Right ventricle myocardium superior (tissue), 1 donor: Measurements from ENCODE around the gene CHEK1. TPM values are rescaled to one million over a fixed set of nuclear protein-coding genes. Genes with fewer than 3 reads are reported as not detected.
"Not testable (repeated sequence)": the region's sequence is repeated elsewhere in the genome, so short reads cannot be mapped to it uniquely, and the experiment has no call there.

ENCODE experiments used
- ATAC-seq: fragments of 200-7000 bp; cut with Tn5 transposase; one replicate; pipeline ENCODE4 v1.9.1; 2020; ENCODE audit warnings: mild to moderate bottlenecking; ENCODE audit not compliant: poor library complexity
- DNase-seq: peaks from one replicate; pipeline ENCODE4 v3.0.0-alpha.2; 2020
- intact Hi-C: fragments of 100-400 bp; cut with DNase I; formaldehyde crosslinking; loops from one replicate; pipeline ENCODE4 v1.11.2; 2022
- long read RNA-seq: library from polyadenylated mRNA; unstranded; transcript quantifications from one replicate; pipeline ENCODE4 v2.0.0, GENCODE V29; 2021
- total RNA-seq: library from RNA; stranded (reverse); fragmentation: NEBNext Ultra II Directional; extraction: Animal tissue kit (Norgen Biotek cat#: 25700); gene quantifications from one replicate; pipeline ENCODE4 v1.2.1, GENCODE V29; 2021
- donor health status: DM: no; HTN: yes; CAD: no; lungs with severe emphysema.

CHEK1 gene
- 0.83 TPM for total RNA-seq
- long read RNA-seq = 0 reads

DNA sequence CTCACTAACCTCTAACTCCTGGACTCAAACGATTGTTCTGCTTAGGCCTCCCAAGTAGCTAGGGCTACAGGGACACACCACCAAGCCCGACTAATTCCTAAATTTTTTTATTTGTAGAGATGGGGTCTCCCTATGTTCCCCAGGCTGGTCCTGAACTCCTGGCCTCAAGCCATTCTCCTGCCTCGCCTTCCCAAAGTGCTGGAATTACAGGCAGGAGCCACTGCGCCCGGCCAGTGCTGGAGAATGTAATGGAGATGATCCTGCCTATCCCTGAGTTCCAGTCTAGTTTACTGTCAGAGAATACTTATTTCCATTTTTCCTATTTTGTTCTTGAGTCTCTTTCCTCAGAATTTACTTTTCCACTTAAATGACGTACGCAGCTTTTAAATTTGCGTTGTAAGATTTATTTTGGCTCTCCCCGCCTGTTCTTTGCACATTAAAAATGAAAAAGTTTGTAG lies at the start of gene CHEK1:
TSS of gene CHEK1 (plus strand) at position 408 of the 458 bp plus-strand sequence. CDS start 1,606 bp downstream, outside the sequence.
- ATAC-seq (no peak), DNase-seq (no peak)
- intact Hi-C loops = loop anchor here (10.0 kb wide), 2 partner anchors 50 to 250 kb away; no protein-coding TSS in a partner anchor

DNA sequence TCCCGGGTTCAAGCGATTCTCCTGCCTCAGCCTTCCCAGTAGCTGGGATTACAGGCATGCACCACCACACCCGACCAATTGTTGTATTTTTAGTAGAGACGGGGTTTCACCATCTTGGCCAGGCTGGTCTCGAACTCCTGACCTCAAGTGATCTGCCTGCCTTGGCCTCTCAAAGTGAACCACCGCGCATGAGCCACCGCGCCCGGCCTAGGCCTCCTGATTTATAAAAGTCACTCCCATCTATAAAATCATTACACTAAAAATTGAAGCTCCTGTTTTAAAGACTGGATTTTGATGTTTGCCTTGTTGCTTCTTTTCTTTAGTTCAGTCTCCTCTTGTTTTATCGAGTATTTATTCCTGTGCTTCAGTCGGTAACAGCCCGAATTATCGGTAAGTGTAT lies 47.8 kb upstream of the CHEK1 start:
- intact Hi-C loops = loop anchor here (10.0 kb wide), 1 partner anchor 48 kb away; the partner anchor contains the start of gene CHEK1
- not testable (repeated sequence) for ATAC-seq, DNase-seq

- ATAC-seq (no peak), DNase-seq (no peak)
- intact Hi-C loops = loop anchor here (10.0 kb wide), 1 partner anchor 46 kb away; the partner anchor contains the start of gene CHEK1
Measured at GRCh38 chr11:125578783-125579182, 46.2 kb upstream of the CHEK1 start.

- ATAC-seq (no peak), DNase-seq (no peak)
- intact Hi-C loops = loop anchor here (10.0 kb wide), 1 partner anchor 45 kb away; the partner anchor contains the start of gene CHEK1
Measured at GRCh38 chr11:125579811-125580210, 45.2 kb upstream of the CHEK1 start.

- ATAC-seq (no peak), DNase-seq (no peak)
- intact Hi-C loops = no loop called here
Measured at GRCh38 chr11:125583496-125583895, 41.5 kb upstream of the CHEK1 start.

DNA sequence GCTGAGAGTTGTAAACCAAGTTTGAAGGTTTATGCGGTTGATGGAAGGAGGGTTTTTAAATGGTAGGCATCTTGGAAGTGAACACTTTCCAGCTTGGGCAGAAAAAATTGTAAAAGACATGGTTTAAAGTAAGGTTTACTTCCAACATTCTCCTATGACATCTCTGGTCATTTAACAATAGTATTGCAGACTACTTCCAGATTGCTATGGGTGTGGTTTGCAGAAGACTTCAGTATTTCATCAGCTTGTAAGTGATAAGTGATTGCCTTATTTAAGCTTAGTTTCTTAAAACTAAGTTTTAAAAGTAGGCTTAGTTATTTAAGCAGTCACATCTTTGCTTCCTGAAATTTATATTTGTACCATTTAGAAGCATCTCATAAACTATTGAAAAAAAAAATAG lies 39.5 kb upstream of the CHEK1 start:
- ATAC-seq (no peak), DNase-seq (no peak)
- intact Hi-C loops = no loop called here

DNA sequence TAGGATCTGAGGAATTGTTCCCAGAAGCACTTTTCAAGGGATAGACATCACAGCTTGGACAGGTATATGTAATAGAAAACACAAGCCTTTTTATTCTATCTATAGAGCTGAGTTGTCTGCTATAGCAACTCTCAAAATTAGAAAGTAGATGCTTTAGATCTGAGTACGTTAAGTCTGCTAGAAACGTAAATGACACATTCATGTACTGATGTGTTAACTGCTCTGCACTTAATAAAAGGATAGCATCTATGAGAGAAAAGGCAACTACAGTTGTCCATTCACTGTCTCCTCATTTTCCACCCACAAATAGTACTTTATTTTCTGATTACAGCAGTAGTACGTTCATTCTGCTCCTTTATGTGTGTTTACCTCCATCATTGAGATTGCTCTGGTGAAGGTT lies 38.3 kb upstream of the CHEK1 start:
- intact Hi-C loops = no loop called here

DNA sequence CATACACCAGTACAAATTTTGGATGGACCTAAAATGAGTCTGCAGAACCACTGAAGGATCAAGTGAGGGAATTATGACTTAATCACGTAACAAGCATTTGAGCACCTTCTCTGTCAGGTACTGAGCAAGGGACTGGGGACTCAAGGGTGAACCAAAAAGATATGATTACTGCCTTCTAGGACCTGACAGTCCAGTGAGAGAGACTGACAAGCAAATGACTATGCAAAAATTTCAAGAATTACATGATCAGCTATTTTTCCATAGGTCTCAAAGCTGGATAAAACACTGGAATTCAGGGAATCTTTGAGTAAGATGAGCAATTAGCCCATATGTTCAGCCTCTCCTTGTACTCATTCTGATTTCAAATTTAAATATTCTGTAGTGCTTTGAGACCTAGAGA lies 37.5 kb upstream of the CHEK1 start:
- no peak for DNase-seq
- ATAC-seq = no peak
- intact Hi-C loops = no loop called here

More for the DNA sequence above, 38.3 kb upstream of the CHEK1 start:
- DNase-seq (no peak), ATAC-seq (no peak)

DNA sequence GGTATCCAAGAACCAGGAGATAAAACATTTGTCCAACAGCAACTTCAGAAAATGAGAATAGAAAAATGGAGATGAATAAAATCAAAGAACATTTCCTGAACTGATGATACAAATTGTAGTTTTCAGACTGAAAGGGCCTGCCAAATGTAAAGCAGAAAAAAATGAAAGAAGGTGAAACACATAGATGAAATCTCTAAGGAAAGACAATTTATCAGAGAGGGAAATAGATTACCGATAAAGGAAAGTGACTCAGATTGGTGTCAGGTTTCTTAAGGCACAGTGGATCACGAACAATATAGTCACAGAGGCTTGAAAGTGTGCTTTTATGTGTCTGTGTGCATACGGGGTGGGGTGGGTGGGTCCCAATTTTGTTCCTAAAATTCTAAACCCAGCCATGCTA lies 36.5 kb upstream of the CHEK1 start:
- no peak for ATAC-seq
- intact Hi-C loops = no loop called here
- no peak for DNase-seq

GRCh38 chr11:125591649-125592304 lies 33.2 kb upstream of the CHEK1 start:
- DNase-seq = peak; percentile 52
- peak; percentile 45 for ATAC-seq
- intact Hi-C loops = no loop called here

- peak; percentile 99 for ATAC-seq
- intact Hi-C loops = no loop called here
- DNase-seq = peak; percentile 100
Measured at GRCh38 chr11:125592305-125593113, 32.5 kb upstream of the CHEK1 start, which contains the start of gene STT3A. Gene STT3A (plus strand): TSS chr11:125592852. CDS start chr11:125595916, 3,064 bp downstream.

DNA sequence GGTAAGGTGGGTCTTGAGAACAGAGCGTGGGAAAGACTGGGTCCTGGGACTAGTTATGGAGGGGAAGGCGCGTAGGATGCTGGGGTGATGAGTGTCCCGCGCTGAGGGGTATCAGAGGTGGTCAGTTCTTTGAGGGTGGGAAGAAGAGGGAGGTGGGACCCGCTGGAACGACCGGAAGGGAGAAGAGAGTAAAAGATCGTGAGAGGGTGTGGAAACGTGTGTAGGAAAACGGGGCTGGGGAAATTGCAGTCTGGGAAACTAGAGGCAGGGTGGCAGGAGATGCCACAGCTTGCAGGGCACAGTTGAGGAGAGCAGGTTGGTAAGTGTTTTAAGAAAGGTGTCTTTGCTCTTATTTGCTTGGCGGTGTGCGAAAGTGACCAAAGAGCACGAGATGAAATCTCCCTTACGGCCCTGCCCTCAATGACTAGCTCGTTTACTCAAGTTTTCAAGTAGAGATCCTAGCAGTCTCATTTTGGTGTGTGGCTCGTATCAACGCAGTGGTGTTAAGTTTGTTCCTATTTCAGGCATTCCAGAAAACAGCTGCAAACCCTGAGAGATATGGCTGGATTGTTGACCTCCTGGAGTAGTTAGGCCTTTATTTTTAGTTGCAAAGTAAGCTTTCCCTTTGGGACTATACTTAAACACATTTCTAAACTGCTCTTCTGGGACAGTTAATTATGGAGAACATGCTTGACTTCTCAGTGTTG lies 31.7 kb upstream of the CHEK1 start:
- intact Hi-C loops = no loop called here
- DNase-seq (no peak), ATAC-seq (peak; percentile 2)

DNA sequence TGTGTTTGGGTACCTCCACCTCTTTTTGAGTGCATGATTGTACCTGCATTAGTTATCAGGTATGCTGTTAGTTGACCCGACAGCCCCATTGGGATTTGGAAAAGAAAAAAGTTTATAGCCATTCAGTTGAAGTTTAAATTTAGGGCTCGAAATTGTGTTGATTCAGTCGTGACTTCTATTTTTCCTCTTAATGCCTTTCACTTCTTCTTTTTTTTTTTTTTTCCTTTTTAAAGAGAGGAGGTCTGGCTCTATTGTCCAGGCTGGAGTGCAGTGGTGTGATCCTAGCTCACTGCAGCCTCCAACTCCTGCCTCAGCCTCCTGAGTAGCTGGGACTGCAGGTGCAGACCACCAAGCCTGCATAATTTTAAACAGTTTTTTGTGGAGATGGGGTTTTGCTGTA lies 30.0 kb upstream of the CHEK1 start:
- DNase-seq = no peak
- no peak for ATAC-seq
- intact Hi-C loops = no loop called here

DNA sequence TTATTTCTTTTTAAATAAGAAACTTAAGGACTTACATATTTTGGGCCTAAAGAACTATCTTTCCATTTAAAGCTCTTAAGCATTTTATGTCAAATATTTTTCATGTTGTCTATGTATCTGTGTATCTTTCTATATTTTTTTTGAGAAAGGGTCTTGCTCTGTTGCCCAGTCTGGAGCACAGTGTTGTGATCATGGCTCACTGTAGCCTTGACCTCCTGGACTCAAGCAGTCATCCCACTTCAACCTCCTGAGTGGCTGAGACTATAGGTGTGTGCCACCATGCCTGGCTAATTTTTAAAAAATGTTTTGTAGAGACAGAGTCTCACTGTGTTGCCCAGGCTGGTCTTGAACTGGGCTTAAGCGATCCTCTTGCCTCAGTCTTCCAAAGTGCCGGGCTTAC lies 24.3 kb upstream of the CHEK1 start:
- ATAC-seq (no peak), DNase-seq (no peak)
- intact Hi-C loops = no loop called here

GRCh38 chr11:125603207-125603606 lies 21.8 kb upstream of the CHEK1 start:
- no peak for DNase-seq
- no peak for ATAC-seq
- intact Hi-C loops = no loop called here

- intact Hi-C loops = no loop called here
- DNase-seq = no peak
- no peak for ATAC-seq
Measured at GRCh38 chr11:125605417-125605816, 19.5 kb upstream of the CHEK1 start.

DNA sequence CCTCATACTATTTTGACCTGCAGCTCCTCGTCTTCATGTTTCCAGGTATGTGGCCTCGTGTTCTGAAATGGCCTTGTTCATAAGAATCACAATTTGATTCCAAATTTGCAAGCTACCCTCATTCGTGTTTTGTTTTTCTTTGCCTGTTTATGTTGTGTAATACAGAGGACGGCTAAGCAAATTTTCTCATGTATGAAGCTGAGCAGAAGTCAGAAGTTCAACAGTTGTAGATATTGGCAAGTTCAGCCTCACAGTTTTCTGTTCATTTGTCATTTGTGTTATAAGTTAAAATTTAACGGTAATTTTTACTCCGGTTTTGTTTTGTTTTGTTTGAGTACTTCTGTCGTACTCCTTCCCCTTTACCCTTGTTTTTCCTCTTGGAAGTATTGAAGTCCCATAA lies 15.4 kb upstream of the CHEK1 start:
- no peak for ATAC-seq
- intact Hi-C loops = no loop called here
- DNase-seq = no peak

DNA sequence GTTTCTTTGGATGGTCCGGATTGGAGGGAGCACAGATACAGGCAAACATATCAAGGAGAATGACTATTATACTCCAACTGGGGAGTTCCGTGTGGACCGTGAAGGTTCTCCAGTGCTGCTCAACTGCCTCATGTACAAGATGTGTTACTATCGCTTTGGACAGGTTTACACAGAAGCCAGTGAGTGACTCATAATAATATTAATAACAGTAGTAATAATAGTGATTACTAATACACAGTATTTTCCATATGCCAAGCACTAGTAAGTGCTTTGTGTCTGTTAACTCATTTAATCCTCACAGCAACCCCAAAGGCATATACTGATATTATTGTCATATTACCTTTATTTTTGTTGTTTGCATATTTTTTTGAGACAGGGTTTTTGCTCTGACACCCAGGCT lies 6.6 kb upstream of the CHEK1 start:
- DNase-seq (no peak), ATAC-seq (no peak)
- intact Hi-C loops = no loop called here

DNA sequence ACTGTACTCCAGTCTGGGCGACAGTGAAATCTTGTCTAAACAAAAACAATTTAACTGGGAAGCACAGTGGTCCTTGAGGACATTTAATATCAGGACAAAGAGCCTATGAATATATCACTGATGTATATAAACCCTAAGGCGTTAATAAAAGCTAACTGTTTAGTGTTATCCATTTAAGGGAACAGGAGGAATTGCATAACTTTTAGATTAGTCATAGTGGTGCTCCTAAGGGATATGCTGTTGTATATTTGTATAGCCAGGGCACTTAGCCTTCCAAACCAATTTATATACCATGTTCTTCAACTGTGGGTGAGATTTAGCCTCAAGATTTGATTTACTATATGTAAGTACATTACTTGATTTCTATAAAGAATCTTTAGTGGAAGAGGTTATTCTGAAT lies 3.0 kb upstream of the CHEK1 start:
- intact Hi-C loops = loop anchor here (10.0 kb wide), 2 partner anchors 47 to 253 kb away; no protein-coding TSS in a partner anchor
- DNase-seq = no peak
- ATAC-seq = no peak
